Mesendoderm (in vitro differentiated cells): ENCODE data around the gene INTS3.
"Not testable (repeated sequence)": the region's sequence is repeated elsewhere in the genome, so short reads cannot be mapped to it uniquely, and the experiment has no call there.

Source experiments
- DNase-seq: peaks from one replicate; pipeline ENCODE4 v3.0.0; 2013
- H2AK5ac ChIP-seq: 2 replicates; pipeline ENCODE4 v1.6.1; 2013; ENCODE audit warnings: low read length, inconsistent platforms
- H2BK120ac ChIP-seq: 2 replicates; pipeline ENCODE4 v1.6.1; 2013; ENCODE audit warnings: low read depth, mild to moderate bottlenecking, low read length, moderate library complexity, mixed read lengths
- H2BK15ac ChIP-seq: replicated peaks from 2 replicates; pipeline ENCODE4 v1.6.1; 2013; ENCODE audit warnings: low read depth, mild to moderate bottlenecking, moderate library complexity
- H2BK5ac ChIP-seq: 2 replicates; pipeline ENCODE4 v1.6.1; 2013; ENCODE audit warnings: low read length, inconsistent platforms
- H3K18ac ChIP-seq: 2 replicates; pipeline ENCODE4 v1.6.1; 2013; ENCODE audit warnings: mild to moderate bottlenecking, low read length, mixed read lengths
- H3K23ac ChIP-seq: one replicate; pipeline ENCODE4 v1.6.1; 2013; ENCODE audit warnings: low read length
- H3K27ac ChIP-seq: 2 replicates; pipeline ENCODE4 v1.5.1; 2013; ENCODE audit warnings: low read depth, mild to moderate bottlenecking, inconsistent platforms, low read length, moderate library complexity
- H3K27me3 ChIP-seq: 2 replicates; pipeline ENCODE4 v1.6.1; 2013; ENCODE audit warnings: low read length, control low read depth, mild to moderate bottlenecking, inconsistent platforms; ENCODE audit not compliant: insufficient read depth, poor library complexity
- H3K36me3 ChIP-seq: 2 replicates; pipeline ENCODE4 v1.6.1; 2013; ENCODE audit warnings: low read length, inconsistent platforms; ENCODE audit not compliant: control insufficient read depth, insufficient read depth
- H3K4ac ChIP-seq: one replicate; pipeline ENCODE4 v1.6.1; 2013; ENCODE audit warnings: low read depth, mild to moderate bottlenecking, low read length, moderate library complexity
- H3K4me1 ChIP-seq: 2 replicates; pipeline ENCODE4 v1.6.1; 2013; ENCODE audit warnings: low read depth, low read length, inconsistent platforms; ENCODE audit not compliant: control insufficient read depth
- H3K4me2 ChIP-seq: 2 replicates; pipeline ENCODE4 v1.6.1; 2013; ENCODE audit warnings: low read length
- H3K4me3 ChIP-seq: 2 replicates; pipeline ENCODE4 v1.5.1; 2013; ENCODE audit warnings: mild to moderate bottlenecking, low read length
- H3K56ac ChIP-seq: one replicate; pipeline ENCODE4 v1.6.1; 2013; ENCODE audit warnings: low read length
- H3K79me1 ChIP-seq: 2 replicates; pipeline ENCODE4 v1.6.1; 2013; ENCODE audit warnings: low read length, inconsistent platforms
- H3K79me2 ChIP-seq: 2 replicates; pipeline ENCODE4 v1.6.1; 2013; ENCODE audit warnings: mild to moderate bottlenecking, low read length; ENCODE audit not compliant: control insufficient read depth, insufficient read depth
- H3K9ac ChIP-seq: 2 replicates; pipeline ENCODE4 v1.6.1; 2013; ENCODE audit warnings: low read length, inconsistent platforms
- H4K5ac ChIP-seq: one replicate; pipeline ENCODE4 v1.6.1; 2013; ENCODE audit warnings: low read length
- H4K8ac ChIP-seq: one replicate; pipeline ENCODE4 v1.6.1; 2013; ENCODE audit warnings: low read depth, mild to moderate bottlenecking, control low read depth, low read length, moderate library complexity
- WGBS: extraction: QIAGEN DNeasy Blood & Tissue Kit; methylation state at CpG from one replicate; pipeline ENCODE4 v1.1.7; 2013; ENCODE audit warnings: low lambda C conversion rate, missing lambda C conversion rate; ENCODE audit not compliant: insufficient coverage; ENCODE audit errors: extremely low coverage; 5-methylcytosine and 5-hydroxymethylcytosine counted together

INTS3 gene

GRCh38 chr1:153698923-153699714, 28.7 kb upstream of the INTS3 start:
- Histone ChIP-seq H3K4me3 (no peak overlapping the region), H2AK5ac (no peak overlapping the region), H3K27me3 (no peaks in the 10 kb centered on the region), H3K23ac (no peak overlapping the region), H3K4me2 (no peak overlapping the region), H2BK5ac (peak overlapping the region; percentile 39), H2BK15ac (no peak overlapping the region), H3K9ac (no peak overlapping the region), H3K4me1 (peaks cover 12% of the 10 kb centered on the region), H3K4ac (no peak overlapping the region), H2BK120ac (no peak overlapping the region), H3K79me1 (no peaks in the 10 kb centered on the region), H3K27ac (no peak overlapping the region), H4K5ac (no peak overlapping the region), H3K18ac (no peak overlapping the region), H3K36me3 (no peaks in the 10 kb centered on the region), H3K79me2 (no peaks in the 10 kb centered on the region), H4K8ac (no peak overlapping the region), H3K56ac (peak overlapping the region; percentile 29)
- DNase-seq = no peak
- WGBS = no CpG with 5 or more reads among the region's 6 CpGs

DNA sequence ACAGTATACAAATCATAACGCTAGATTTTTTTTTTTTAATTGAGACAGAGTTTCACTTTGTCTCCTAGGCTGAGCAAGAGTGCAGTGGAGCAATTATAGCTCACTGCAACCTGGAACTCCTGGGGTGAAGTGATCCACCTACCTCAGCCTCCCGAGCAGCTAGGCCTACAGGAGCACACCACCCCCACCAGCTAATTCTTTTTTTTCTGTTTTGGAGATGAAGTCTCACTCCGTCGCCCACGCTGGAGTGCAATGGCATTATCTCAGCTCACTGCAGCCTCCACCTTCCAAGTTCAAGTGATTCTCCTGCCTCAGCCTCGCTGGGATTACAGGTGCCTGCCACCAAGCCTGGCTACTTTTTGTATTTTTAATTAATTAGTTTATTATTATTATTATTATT, 28.1 kb upstream of the INTS3 start:
- H2BK120ac ChIP-seq = no peak overlapping the region
- H2AK5ac ChIP-seq = no peak overlapping the region
- no peak overlapping the region for H3K4ac ChIP-seq
- no peak overlapping the region for H3K56ac ChIP-seq
- no peaks in the 10 kb centered on the region for H3K79me2 ChIP-seq
- H3K18ac ChIP-seq = no peak overlapping the region
- H4K8ac ChIP-seq = no peak overlapping the region
- no peak overlapping the region for H2BK5ac ChIP-seq
- no peak overlapping the region for H3K4me3 ChIP-seq
- H3K4me2 ChIP-seq = no peak overlapping the region
- WGBS = no CpG with 5 or more reads among the region's 6 CpGs
- H3K27ac ChIP-seq = no peak overlapping the region
- H3K4me1 ChIP-seq = peaks cover 12% of the 10 kb centered on the region
- no peak for DNase-seq
- no peak overlapping the region for H3K23ac ChIP-seq
- no peaks in the 10 kb centered on the region for H3K79me1 ChIP-seq
- H3K36me3 ChIP-seq = no peaks in the 10 kb centered on the region
- no peaks in the 10 kb centered on the region for H3K27me3 ChIP-seq
- no peak overlapping the region for H2BK15ac ChIP-seq
- no peak overlapping the region for H4K5ac ChIP-seq
- H3K9ac ChIP-seq = no peak overlapping the region

DNA sequence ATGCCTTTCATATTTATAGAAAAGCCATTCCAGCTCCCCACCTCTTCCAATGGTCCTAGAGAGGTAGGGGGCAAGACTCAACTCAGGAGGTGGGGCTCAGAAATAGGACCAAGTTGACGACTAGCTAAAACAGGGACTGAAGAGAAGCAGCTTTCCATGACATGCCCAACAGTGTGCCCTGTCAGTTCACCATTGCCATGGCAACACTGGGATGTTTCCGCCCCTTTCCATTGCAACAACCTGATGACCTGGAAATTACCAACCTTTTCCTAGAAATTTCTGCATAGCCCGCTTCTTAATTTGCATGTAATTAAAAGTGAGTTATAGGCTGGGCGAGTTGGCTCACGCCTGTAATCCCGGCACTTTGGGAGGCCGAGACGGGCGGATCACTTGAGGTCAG, 22.4 kb upstream of the INTS3 start:
- Histone ChIP-seq H4K5ac (no peak overlapping the region), H2BK120ac (no peak overlapping the region), H2AK5ac (no peak overlapping the region), H3K9ac (no peak overlapping the region), H3K4me2 (no peak overlapping the region), H3K23ac (no peak overlapping the region), H3K27ac (no peak overlapping the region), H3K4ac (no peak overlapping the region), H3K36me3 (no peaks in the 10 kb centered on the region), H3K4me1 (peaks cover 2% of the 10 kb centered on the region), H3K18ac (no peak overlapping the region), H2BK5ac (no peak overlapping the region), H3K27me3 (no peaks in the 10 kb centered on the region), H3K4me3 (no peak overlapping the region), H3K56ac (no peak overlapping the region), H3K79me2 (no peaks in the 10 kb centered on the region), H3K79me1 (no peaks in the 10 kb centered on the region), H4K8ac (no peak overlapping the region), H2BK15ac (no peak overlapping the region)
- WGBS = no CpG with 5 or more reads among the region's 9 CpGs
- peak; percentile 67 for DNase-seq

GRCh38 chr1:153711026-153711425, 16.8 kb upstream of the INTS3 start:
- Histone ChIP-seq H3K56ac (no peak overlapping the region), H3K79me2 (no peaks in the 10 kb centered on the region), H2AK5ac (no peak overlapping the region), H3K4ac (no peak overlapping the region), H3K9ac (no peak overlapping the region), H3K27ac (no peak overlapping the region), H4K5ac (no peak overlapping the region), H3K4me2 (no peak overlapping the region), H3K36me3 (no peaks in the 10 kb centered on the region), H2BK5ac (no peak overlapping the region), H3K18ac (no peak overlapping the region), H3K23ac (no peak overlapping the region), H3K4me1 (peaks cover 2% of the 10 kb centered on the region), H2BK120ac (no peak overlapping the region), H4K8ac (no peak overlapping the region), H2BK15ac (no peak overlapping the region), H3K27me3 (no peaks in the 10 kb centered on the region), H3K79me1 (no peaks in the 10 kb centered on the region), H3K4me3 (no peak overlapping the region)
- DNase-seq = no peak
- WGBS = no CpG with 5 or more reads among the region's 7 CpGs

- H3K79me1 ChIP-seq, H2AK5ac ChIP-seq: not testable (repeated sequence)
- no CpG with 5 or more reads among the region's 5 CpGs for WGBS
Observed at GRCh38 chr1:153716211-153716610, 11.6 kb upstream of the INTS3 start.

DNA sequence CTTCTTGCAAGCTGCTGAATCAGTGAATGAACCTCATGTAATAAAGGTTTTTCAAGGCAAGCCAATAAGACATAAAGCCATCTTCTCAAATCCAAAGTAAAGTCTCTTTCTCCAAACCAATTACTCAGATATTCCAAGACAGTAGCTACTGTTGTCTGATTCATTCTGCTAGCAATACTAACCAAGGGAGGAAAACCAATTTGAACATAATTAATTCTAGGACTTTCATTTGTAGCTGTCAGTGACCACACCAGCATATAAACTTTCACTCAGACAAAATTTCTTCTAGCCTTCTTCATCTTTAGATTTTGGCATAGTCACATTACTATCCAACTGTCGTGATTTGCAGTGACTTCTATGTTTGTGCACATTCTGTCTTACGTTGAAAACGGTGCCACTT, 10.5 kb upstream of the INTS3 start:
- Histone ChIP-seq H3K4ac (no peak overlapping the region), H3K79me1 (no peaks in the 10 kb centered on the region), H4K8ac (no peak overlapping the region), H3K4me3 (no peak overlapping the region), H2BK5ac (no peak overlapping the region), H3K4me2 (no peak overlapping the region), H3K56ac (no peak overlapping the region), H3K79me2 (no peaks in the 10 kb centered on the region), H2BK15ac (no peak overlapping the region), H3K36me3 (no peaks in the 10 kb centered on the region), H3K27me3 (no peaks in the 10 kb centered on the region), H3K18ac (no peak overlapping the region), H3K27ac (no peak overlapping the region), H3K9ac (no peak overlapping the region), H4K5ac (no peak overlapping the region), H2AK5ac (no peak overlapping the region), H3K4me1 (no peaks in the 10 kb centered on the region), H2BK120ac (no peak overlapping the region), H3K23ac (no peak overlapping the region)
- DNase-seq = no peak
- WGBS = no CpG with 5 or more reads among the region's 3 CpGs

More at GRCh38 chr1:153716211-153716610, 11.6 kb upstream of the INTS3 start:
- H3K27ac ChIP-seq, H3K23ac ChIP-seq, H3K4me3 ChIP-seq, H3K79me2 ChIP-seq, H3K4ac ChIP-seq, H4K5ac ChIP-seq, DNase-seq, H2BK5ac ChIP-seq, H4K8ac ChIP-seq, H2BK15ac ChIP-seq, H2BK120ac ChIP-seq, H3K9ac ChIP-seq, H3K56ac ChIP-seq, H3K4me1 ChIP-seq, H3K36me3 ChIP-seq, H3K27me3 ChIP-seq, H3K18ac ChIP-seq, H3K4me2 ChIP-seq: not testable (repeated sequence)
